HepG2 (cell line): ENCODE measurements around the gene CPEB2. TPM values are rescaled to one million over a fixed set of nuclear protein-coding genes. Genes with fewer than 3 reads are reported as not detected.

Source experiments
- HNF4G ChIP-seq, 2 experiments: sonication (generic) in 1 of 2; formaldehyde crosslinking in 1 of 2; IDR thresholded peaks; 2 replicates each; pipeline versions ENCODE4 v1.4.0 to v1.6.1; 2011 to 2020; ENCODE audit warnings: borderline replicate concordance in 2 of 2, low read depth in 2 of 2, mild to moderate bottlenecking in 2 of 2, low read length in 1 of 2, missing genetic modification reagents in 1 of 2, moderate library complexity in 1 of 2
- HNRNPL ChIP-seq: fragments of 200-400 bp; formaldehyde crosslinking; IDR thresholded peaks from 2 replicates; pipeline ENCODE4 v1.6.1; 2017; ENCODE audit warnings: mild to moderate bottlenecking, low read depth, low read length
- KDM5A ChIP-seq: fragments of 200-600 bp; sonication (generic); IDR thresholded peaks from 2 replicates; pipeline ENCODE4 v1.7.0; 2018; ENCODE audit warnings: antibody characterized with exemption, mild to moderate bottlenecking, low read length, borderline replicate concordance
- RFX1 ChIP-seq: fragments of 450-650 bp; IDR thresholded peaks from 2 replicates; pipeline ENCODE4 v1.6.1; 2017
- ZNF292 ChIP-seq: sonication (generic); formaldehyde crosslinking; IDR thresholded peaks from 2 replicates; pipeline ENCODE4 v1.8.1; 2022; ENCODE audit warnings: mild to moderate bottlenecking, low read depth, missing genetic modification reagents, borderline replicate concordance
- ZNF446 ChIP-seq: sonication (generic); formaldehyde crosslinking; IDR thresholded peaks from 2 replicates; pipeline ENCODE4 v1.5.0; 2020; ENCODE audit warnings: mild to moderate bottlenecking, missing genetic modification reagents
- ZNF713 ChIP-seq: sonication (generic); formaldehyde crosslinking; IDR thresholded peaks from 2 replicates; pipeline ENCODE4 v1.4.0; 2020; ENCODE audit warnings: mild to moderate bottlenecking, missing genetic modification reagents
- polyA plus RNA-seq, 8 experiments: library from polyadenylated mRNA; depleted of rRNA in 3 of 8; stranded (reverse) in 7 of 8; unstranded in 1 of 8; fragments of >200 nt; fragmentation: Illumina TruSeq in 4 of 8; extraction: Trizol in 4 of 8; gene quantifications; 2 replicates each; pipeline versions ENCODE4 v1.2.1 to v1.2.3, GENCODE V29; 2011 to 2016; ENCODE audit warnings: low read depth in 4 of 8, missing spikeins in 1 of 8, mixed read lengths in 1 of 8; ENCODE audit not compliant: insufficient read depth in 1 of 8
- total RNA-seq, 5 experiments: library from RNA; depleted of rRNA; stranded (reverse); fragments of >200 nt; fragmentation: Illumina TruSeq; extraction: Trizol; gene quantifications; 2 replicates each; pipeline ENCODE4 v1.2.3, GENCODE V29; 2016; ENCODE audit warnings: low read depth in 1 of 5
- TF ChIP-seq, protein P1 (sequence below): sonication (generic); formaldehyde crosslinking; IDR thresholded peaks from 2 replicates; pipeline ENCODE4 v1.8.1; 2023; ENCODE audit warnings: mild to moderate bottlenecking, moderate library complexity, missing genetic modification reagents
- TF ChIP-seq, protein P2 (sequence below): sonication (generic); formaldehyde crosslinking; IDR thresholded peaks from 2 replicates; pipeline ENCODE4 v1.5.0; 2020; ENCODE audit warnings: mild to moderate bottlenecking, missing genetic modification reagents, borderline replicate concordance
- TF ChIP-seq, protein P3 (sequence below): IDR thresholded peaks from 2 replicates; pipeline ENCODE4 v1.6.1; 2012; ENCODE audit warnings: inconsistent platforms

The CPEB2 gene
- total and polyA plus RNA-seq, 2 of the 13 experiments (the other 11 are each of a cell fraction or from before 2014, with no cell fraction given), result 2.0 to 2.5 TPM

DNA sequence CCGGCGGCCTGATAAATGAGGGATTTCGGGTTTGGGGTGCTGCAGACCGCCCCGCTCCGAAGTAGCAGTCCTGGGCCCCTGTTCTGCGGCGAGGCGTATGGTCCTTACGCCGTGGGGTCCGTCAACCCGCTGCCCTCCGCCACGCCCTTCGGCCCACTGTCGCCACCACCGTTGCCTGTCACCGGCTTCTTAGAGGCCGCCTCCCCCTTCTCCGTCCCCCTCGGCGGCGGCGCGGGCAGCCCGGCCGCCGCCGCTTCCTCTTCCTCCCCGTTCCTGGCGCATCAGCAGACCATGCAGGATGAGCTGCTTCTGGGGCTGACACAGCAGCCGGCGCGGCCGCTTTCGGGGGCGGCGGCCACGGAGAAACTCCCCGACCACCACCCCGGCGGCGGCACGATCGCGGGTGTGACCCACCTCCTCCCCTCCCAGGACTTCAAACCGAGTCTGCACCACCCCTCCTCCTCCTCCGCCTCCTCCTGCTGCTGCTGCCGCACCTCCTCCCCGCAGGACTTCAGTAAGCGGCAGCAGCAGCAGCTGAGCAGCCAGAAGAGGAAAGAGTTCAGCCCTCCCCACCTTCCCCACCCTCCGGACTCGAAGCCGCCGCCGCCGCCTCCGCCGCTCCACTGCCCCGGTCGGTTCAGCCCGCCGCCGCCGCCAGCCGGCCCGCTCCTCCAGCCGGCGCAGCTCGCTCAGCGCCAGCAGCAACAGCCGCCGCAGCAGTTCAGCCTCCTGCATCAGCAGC is 549 bp downstream of the CPEB2 start (continued):
- TF ChIP-seq ZNF292 (CRISPR knock-in tag) (0 out of 2 replicates have a peak, but pooled peaks have one; percentile 42), KDM5A (no peak), RFX1 (no peak), ZNF446 (CRISPR knock-in tag) (no peak), HNRNPL (peak; percentile 29; the same call in 1 of the 2 replicates), ZNF713 (CRISPR knock-in tag) (0 out of 2 replicates have a peak, but pooled peaks have one; percentile 25), HNF4G (IDR thresholded peaks at IDR 0.05; ENCODE audit: borderline replicate concordance, low read depth, low read length) (no peak), HNF4G (CRISPR knock-in tag; IDR thresholded peaks at IDR 0.05; ENCODE audit: borderline replicate concordance, low read depth) (0 out of 2 replicates have a peak, but pooled peaks have one; percentile 21)
- TF ChIP-seq, protein P1, sequence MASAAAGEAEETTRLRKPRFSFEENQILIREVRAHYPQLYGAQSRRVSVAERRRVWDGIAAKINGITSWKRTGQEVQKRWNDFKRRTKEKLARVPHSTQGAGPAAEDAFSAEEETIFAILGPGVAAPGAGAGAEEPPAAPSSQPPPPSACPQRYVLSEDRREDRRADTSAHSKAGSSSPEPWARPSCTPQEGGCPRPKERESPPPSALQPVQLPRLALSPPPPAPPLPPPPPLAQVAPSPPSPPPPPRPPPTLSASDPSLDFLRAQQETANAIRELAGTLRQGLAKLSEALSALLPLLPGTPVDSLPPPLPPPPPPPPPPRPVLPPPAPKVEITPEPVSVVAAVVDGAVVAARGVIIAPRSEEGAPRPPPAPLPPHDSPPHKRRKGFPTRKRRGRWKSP (CRISPR knock-in tag), result peak; percentile 55; the same call in 1 of the 2 replicates
- TF ChIP-seq, protein P2, sequence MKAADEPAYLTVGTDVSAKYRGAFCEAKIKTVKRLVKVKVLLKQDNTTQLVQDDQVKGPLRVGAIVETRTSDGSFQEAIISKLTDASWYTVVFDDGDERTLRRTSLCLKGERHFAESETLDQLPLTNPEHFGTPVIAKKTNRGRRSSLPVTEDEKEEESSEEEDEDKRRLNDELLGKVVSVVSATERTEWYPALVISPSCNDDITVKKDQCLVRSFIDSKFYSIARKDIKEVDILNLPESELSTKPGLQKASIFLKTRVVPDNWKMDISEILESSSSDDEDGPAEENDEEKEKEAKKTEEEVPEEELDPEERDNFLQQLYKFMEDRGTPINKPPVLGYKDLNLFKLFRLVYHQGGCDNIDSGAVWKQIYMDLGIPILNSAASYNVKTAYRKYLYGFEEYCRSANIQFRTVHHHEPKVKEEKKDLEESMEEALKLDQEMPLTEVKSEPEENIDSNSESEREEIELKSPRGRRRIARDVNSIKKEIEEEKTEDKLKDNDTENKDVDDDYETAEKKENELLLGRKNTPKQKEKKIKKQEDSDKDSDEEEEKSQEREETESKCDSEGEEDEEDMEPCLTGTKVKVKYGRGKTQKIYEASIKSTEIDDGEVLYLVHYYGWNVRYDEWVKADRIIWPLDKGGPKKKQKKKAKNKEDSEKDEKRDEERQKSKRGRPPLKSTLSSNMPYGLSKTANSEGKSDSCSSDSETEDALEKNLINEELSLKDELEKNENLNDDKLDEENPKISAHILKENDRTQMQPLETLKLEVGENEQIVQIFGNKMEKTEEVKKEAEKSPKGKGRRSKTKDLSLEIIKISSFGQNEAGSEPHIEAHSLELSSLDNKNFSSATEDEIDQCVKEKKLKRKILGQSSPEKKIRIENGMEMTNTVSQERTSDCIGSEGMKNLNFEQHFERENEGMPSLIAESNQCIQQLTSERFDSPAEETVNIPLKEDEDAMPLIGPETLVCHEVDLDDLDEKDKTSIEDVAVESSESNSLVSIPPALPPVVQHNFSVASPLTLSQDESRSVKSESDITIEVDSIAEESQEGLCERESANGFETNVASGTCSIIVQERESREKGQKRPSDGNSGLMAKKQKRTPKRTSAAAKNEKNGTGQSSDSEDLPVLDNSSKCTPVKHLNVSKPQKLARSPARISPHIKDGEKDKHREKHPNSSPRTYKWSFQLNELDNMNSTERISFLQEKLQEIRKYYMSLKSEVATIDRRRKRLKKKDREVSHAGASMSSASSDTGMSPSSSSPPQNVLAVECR (CRISPR knock-in tag), result peak; percentile 5; the same call in 1 of the 2 replicates
- TF ChIP-seq, protein P3, sequence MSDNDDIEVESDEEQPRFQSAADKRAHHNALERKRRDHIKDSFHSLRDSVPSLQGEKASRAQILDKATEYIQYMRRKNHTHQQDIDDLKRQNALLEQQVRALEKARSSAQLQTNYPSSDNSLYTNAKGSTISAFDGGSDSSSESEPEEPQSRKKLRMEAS, result peak; percentile 48; the same call in 1 of the 2 replicates
